H1 (cell line): ENCODE results near the gene TRIM15. TPM values are rescaled to one million over a fixed set of nuclear protein-coding genes. Genes with fewer than 3 reads are reported as not detected.

Experiments used
- CEBPB ChIP-seq: IDR thresholded peaks from 2 replicates; pipeline ENCODE4 v1.6.1; 2012; ENCODE audit warnings: low read depth, low read length
- NANOG ChIP-seq: IDR thresholded peaks from 2 replicates; pipeline ENCODE4 v1.6.1; 2011; ENCODE audit warnings: low read length, low read depth, mild to moderate bottlenecking, inconsistent platforms; ENCODE audit not compliant: insufficient read depth, poor library complexity, severe bottlenecking
- POU5F1 ChIP-seq: IDR thresholded peaks from 2 replicates; pipeline ENCODE4 v1.6.1; 2011; ENCODE audit warnings: low read depth, mild to moderate bottlenecking, low read length, moderate library complexity
- RXRA ChIP-seq: IDR thresholded peaks from 2 replicates; pipeline ENCODE4 v1.6.1; 2011; ENCODE audit warnings: low read depth, mild to moderate bottlenecking, low read length, moderate library complexity; ENCODE audit not compliant: insufficient read depth
- TCF12 ChIP-seq: IDR thresholded peaks from 2 replicates; pipeline ENCODE4 v1.6.1; 2011; ENCODE audit warnings: low read depth, mild to moderate bottlenecking, low read length
- TEAD4 ChIP-seq: IDR thresholded peaks from 2 replicates; pipeline ENCODE4 v1.6.1; 2012; ENCODE audit warnings: low read depth, low read length, inconsistent platforms, mixed read lengths
- polyA plus RNA-seq, 7 experiments: library from polyadenylated mRNA; depleted of rRNA in 3 of 7; stranded (reverse) in 5 of 7; unstranded in 2 of 7; fragments of >200 nt in 5 of 7; fragments of 200-250 nt in 2 of 7; gene quantifications; 1 replicate in 5 of 7; 2 replicates in 1 of 7; 4 replicates in 1 of 7; pipeline versions ENCODE4 v1.2.1 to v1.2.3, GENCODE V29; 2011 to 2013; ENCODE audit warnings: missing spikeins in 2 of 7, mixed read lengths in 2 of 7
- total RNA-seq: library from RNA; stranded (reverse); fragmentation: NEBNext Ultra II Directional; extraction: Animal tissue kit (Norgen Biotek cat#: 25700); gene quantifications from 2 replicates; pipeline ENCODE4 v1.2.1, GENCODE V29; 2021
- TF ChIP-seq, protein P1 (sequence below): IDR thresholded peaks from 2 replicates; pipeline ENCODE4 v1.6.1; 2012; ENCODE audit warnings: low read length, inconsistent platforms
- TF ChIP-seq, protein P2 (sequence below), 3 experiments: IDR thresholded peaks; 1 replicate in 2 of 3; 2 replicates in 1 of 3; pipeline versions ENCODE4 v1.5.1 to v1.6.1; 2011; ENCODE audit warnings: low read length in 3 of 3, mild to moderate bottlenecking in 3 of 3, inconsistent platforms in 2 of 3, low read depth in 1 of 3, moderate library complexity in 1 of 3; ENCODE audit not compliant: insufficient read depth in 1 of 3; ENCODE audit errors: control extremely low read depth in 1 of 3

TRIM15 gene
- total and polyA plus RNA-seq, 2 of the 8 experiments (the other 6 are each of a cell fraction or from before 2014, with no cell fraction given) = 0.18 to 0.48 TPM

DNA sequence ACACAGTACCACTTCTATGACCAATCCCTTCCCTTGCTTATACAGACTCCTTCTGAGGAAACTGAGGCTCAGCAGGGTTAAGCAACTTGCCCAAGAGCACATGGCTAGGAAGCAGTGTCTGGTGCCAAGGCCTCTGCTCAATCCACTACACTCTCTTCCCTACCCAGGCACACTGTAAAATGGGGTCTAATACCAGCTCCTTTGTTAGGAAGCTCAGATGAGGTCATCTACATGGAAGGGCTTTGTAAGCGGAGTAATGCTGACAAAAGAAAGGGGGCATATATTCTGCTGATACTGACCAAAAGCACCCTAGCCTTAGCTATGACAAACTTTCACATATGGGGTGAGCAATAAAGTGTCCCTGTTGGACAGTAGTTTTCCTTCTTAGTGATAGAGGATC, 40.8 kb downstream of the TRIM15 start (continued):
- TF ChIP-seq, protein P1, sequence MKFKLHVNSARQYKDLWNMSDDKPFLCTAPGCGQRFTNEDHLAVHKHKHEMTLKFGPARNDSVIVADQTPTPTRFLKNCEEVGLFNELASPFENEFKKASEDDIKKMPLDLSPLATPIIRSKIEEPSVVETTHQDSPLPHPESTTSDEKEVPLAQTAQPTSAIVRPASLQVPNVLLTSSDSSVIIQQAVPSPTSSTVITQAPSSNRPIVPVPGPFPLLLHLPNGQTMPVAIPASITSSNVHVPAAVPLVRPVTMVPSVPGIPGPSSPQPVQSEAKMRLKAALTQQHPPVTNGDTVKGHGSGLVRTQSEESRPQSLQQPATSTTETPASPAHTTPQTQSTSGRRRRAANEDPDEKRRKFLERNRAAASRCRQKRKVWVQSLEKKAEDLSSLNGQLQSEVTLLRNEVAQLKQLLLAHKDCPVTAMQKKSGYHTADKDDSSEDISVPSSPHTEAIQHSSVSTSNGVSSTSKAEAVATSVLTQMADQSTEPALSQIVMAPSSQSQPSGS = no peak
- TF ChIP-seq NANOG (no peak), POU5F1 (no peak), TCF12 (no peak), CEBPB (no peak), TEAD4 (no peak), RXRA (no peak)
- TF ChIP-seq, protein P2, sequence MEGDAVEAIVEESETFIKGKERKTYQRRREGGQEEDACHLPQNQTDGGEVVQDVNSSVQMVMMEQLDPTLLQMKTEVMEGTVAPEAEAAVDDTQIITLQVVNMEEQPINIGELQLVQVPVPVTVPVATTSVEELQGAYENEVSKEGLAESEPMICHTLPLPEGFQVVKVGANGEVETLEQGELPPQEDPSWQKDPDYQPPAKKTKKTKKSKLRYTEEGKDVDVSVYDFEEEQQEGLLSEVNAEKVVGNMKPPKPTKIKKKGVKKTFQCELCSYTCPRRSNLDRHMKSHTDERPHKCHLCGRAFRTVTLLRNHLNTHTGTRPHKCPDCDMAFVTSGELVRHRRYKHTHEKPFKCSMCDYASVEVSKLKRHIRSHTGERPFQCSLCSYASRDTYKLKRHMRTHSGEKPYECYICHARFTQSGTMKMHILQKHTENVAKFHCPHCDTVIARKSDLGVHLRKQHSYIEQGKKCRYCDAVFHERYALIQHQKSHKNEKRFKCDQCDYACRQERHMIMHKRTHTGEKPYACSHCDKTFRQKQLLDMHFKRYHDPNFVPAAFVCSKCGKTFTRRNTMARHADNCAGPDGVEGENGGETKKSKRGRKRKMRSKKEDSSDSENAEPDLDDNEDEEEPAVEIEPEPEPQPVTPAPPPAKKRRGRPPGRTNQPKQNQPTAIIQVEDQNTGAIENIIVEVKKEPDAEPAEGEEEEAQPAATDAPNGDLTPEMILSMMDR (IDR thresholded peaks at IDR 0.05; ENCODE audit: control extremely low read depth in 1 of 3, insufficient read depth in 1 of 3, low read depth in 1 of 3, low read length in 3 of 3) = no peak
